Mammary epithelial cell (primary cell): ENCODE results near the gene ALOXE3.

ENCODE experiments used
- CTCF ChIP-seq, 2 donors: IDR thresholded peaks in 1 of 2; conservative IDR thresholded peaks in 1 of 2; 2 replicates each; pipeline ENCODE4 v1.5.1; 2011 to 2012; ENCODE audit warnings: inconsistent platforms in 2 of 2, low read length in 2 of 2, mild to moderate bottlenecking in 2 of 2, control low read depth in 1 of 2, low read depth in 1 of 2; ENCODE audit not compliant: insufficient read depth in 1 of 2; ENCODE audit errors: extremely low read depth in 1 of 2
- EZH2 ChIP-seq: IDR thresholded peaks from 2 replicates; pipeline ENCODE4 v1.6.1; 2012; ENCODE audit warnings: low read length, inconsistent platforms, borderline replicate concordance

- TF ChIP-seq CTCF (conservative IDR thresholded peaks at IDR 0.05 in 1 of 2, IDR thresholded peaks at IDR 0.05 in 1 of 2; ENCODE audit: extremely low read depth in 1 of 2, insufficient read depth in 1 of 2, low read depth in 1 of 2, low read length in 2 of 2) (no peak), EZH2 (no peak)
These were observed 22.0 kb upstream of the ALOXE3 start for GRCh38 chr17:8140065-8141029.
